HG03442 (cell line): ENCODE measurements around the gene APRT.
"Not testable (repeated sequence)": the region's sequence is repeated elsewhere in the genome, so short reads cannot be mapped to it uniquely, and the experiment has no call there.

ENCODE experiments used
- ATAC-seq: cut with Tn5 transposase; IDR thresholded peaks from one replicate; pipeline ENCODE4 v1.9.1; 2021; ENCODE audit warnings: mild to moderate bottlenecking, moderate library complexity; ENCODE audit not compliant: unreplicated experiment

Gene APRT

DNA sequence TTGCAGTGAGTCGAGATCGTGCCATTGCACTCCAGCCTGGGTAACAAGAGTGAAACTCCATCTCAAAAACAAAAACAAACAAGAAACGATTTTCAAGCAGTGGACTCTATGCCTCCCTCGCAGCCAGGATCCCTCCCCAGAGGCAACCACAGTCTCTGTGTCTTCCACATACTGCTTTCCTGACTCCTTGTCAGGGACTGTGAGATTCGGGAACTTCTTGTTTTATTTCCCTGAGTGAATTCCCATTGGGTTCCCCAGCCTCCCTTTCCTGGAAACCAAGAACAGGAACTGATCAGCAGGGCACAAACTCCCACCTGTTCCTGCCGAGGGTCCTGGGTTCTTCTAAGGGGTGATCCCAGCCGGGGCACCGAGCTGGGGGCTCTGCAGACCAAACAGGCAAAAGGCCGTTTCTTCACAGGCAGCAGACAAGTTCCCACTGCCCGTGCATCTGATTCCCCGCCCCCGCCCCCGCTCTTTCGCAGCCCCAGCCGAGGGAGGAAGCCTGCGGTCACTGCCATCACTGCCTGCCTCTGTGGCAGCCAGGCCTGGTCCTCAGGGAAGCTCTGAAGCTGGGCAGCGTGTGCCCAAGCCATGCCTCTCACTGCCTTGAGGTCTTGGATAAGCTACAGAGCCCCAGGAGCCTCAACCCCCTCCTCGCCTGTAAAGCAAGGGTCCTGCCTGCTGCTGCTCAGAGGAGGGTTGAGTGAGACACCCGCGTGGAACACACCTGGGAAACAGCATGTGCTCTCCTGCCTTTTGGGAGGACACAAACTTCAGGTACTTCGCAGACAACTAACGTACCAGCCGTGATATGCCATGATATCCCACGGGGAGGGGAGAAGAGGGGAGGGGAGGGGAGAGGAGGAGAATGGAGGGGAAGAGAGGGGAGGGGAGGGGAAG is 21.2 kb downstream of the APRT start:
- no peak for ATAC-seq

DNA sequence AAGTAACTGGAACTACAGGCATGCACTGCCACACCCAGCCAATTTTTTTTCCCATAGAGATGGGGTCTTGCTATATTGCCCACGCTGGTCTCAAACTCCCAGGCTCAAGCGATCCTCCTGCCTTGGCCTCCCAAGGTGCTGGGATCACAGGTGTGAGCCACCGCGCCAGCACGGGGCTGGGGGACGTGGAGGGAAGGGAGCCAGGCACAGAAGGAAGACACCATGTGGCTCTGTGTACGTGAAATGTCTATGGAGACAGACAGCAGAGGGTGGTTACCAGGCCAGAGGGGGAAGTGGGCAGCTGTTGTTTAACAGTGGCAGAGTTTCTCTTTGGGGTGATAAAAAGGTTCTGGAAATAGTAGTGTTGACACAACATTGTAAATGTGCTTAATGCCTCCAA is 22.1 kb downstream of the APRT start:
- no peak for ATAC-seq

DNA sequence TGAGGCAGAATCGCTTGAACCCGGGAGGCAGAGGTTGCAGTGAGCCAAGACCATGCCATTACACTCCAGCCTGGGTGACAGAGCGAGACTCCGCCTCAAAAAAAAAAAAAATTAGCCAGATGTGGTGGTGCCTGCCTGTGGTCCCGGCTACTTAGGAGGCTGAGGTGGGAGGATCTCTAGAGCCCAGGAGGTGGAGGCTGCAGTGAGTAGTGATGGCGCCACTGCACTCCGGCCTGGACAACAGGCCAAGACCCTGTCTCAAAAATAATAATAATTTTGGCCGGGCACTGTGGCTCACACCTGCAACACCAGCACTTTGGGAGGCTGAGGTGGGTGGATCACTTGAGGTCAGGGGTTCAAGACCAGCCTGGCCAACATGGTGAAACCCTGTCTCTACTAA is 23.0 kb downstream of the APRT start:
- not testable (repeated sequence) for ATAC-seq

DNA sequence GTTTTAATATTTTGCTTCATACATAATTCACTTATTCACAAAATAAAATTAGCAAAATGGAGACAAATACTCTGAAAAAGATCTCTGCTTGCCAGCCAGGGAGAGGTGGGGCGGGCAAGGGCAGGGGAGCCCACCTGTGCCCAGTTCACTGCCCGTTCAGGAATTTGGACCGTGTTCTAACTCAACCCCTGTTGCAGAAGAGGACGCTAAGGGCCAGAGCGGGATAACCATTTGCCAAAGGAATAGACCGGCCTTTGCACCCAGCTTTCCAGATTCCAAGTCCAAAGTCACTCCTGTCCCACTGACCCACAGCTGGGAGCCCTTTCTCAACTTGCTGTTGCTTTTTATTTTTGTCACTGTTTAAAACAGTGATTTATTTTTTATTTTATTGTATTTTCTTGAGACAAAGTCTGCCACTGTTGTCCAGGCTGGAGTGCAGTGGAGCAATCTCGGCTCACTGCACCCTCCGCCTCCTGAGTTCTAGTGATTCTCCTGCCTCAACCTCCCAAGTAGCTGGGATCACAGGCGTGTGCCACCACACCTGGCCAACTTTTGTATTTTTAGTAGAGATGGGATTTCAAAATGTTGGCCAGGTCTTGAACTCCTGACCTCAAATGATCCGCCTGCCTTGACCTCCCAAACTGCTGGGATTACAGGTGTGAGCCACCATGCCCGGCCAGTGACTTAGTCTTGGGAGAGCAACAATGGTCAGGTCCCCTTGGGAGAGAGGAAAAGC is 24.0 kb downstream of the APRT start:
- ATAC-seq: no peak

DNA sequence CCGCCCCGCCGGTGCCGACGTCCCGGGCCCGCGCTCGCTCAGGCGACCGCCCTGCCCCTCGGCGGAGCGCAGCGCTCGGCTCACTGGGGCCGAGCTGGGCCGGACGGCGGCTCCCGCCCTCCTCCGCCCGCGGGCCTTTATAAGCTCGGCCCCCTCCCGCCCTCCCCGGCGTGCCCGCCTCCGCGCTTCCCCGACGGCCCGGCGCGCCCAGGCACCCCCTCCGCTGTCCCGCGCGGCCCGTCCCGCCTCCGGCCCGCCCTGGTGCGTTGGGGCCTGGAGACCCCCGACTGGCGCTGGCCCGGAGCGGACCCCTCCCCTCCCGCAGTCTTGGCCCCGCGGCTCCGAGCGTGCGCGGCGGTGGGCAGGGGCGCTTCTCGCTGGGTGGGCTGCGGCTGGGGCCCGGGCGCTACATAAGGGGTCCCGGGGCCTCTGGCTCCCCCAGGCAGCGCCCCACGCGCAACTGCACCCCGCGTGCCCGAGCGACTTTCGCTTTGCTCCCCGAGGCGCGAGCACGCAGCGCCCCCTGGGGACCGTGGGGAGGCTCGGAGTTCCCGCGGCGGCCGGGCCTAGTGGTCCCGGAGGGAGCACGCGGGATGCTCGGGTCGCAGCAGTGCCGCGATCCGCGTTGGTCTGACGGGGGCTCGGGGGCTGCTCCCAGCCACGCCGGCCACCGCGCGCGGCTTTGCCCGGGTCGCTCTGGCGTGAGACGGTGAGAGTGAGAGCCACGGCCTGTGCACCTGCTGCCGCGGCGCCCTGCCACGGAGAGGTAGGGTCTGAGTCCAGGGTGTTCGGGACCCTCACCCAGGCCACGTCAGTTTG is 26.4 kb downstream of the APRT start, which contains the start of gene PIEZO1:
Gene PIEZO1 (minus strand): TSS at position 115 of the 819 bp plus-strand sequence. CDS start 256 bp downstream, outside the sequence.
- no peak for ATAC-seq

DNA sequence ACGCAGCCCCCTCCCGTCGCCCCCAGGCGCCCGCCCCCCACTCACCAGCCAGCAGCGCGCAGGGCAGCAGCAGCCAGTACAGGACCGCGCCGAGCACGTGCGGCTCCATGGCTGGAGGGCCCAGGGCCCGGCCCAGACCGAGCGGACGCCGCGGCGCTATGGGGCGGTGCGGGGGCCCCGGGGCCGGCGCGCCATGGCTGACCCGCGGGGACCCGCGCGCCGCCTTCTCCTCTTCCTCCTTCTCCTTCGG is 26.9 kb downstream of the APRT start:
- no peak for ATAC-seq

DNA sequence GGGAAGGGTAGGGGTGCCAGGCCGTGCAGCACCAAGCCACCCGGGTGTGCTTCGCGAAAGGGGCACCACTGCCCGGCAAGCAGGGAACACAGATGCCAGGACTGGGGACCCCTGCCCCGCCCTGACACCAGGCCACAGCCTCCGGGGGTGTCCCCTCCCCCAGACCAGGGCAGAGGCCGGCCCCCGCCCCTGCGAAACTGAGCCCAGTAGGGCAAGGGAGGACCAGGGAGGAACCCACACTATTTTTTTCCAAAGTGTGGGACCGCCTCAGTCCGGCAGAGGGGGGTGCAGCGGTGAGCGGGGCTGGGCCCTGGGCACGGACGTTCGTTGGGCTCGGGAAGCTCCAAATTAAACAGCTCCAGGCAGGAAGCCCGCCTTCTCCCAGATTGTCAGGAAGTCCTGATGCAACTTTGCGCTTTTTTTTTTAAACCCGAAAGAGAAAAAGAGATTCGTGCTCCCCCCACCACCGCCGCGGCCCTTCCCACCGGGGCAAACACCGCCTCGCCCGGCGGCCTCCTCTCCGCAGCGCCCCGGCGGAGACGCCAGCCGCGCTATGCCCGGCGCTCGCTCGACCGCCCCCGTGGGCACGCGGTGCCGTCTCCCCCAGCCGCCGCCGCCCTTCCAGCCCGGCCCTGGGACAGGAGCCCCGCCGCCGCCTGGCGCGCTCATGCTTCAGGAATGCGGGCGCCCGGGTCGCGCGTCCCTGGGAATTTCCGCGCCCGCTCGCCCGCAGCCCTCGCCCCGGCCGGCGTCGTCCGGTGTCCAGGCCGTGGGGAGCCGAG is 27.5 kb downstream of the APRT start:
- ATAC-seq: no peak

DNA sequence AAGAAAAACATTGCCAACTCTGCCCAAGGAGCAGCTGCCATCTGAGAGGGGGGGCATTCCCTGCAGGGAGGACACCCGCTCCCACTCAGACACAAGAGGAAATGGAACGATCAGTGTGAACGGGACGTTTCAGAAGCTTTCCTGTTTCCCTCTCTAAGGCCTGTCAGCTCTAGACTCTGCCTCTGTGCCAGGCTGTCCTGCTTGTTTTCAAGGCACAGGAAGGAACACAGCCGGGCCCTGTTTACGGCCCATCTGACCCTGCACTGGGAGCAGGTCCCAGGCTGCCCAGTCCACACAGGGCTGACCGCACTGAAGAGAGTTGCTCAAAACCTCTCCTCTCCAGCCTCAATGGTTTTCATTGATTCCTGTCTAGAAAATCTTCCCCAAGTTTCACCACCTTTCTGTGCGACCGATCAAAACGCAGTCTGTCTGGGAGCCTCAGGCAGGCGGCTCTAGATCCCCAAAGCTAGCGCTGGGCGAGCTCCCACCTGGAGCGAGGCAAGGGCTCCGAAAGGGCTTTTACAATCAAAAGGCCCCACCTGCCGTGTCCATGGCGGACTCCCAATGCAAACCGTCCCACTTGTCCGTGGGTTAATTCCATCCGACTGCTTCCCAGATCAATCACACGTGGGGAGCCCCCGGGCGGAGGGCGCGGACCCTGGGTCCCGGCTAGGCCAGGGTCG is 28.2 kb downstream of the APRT start:
- ATAC-seq: no peak

DNA sequence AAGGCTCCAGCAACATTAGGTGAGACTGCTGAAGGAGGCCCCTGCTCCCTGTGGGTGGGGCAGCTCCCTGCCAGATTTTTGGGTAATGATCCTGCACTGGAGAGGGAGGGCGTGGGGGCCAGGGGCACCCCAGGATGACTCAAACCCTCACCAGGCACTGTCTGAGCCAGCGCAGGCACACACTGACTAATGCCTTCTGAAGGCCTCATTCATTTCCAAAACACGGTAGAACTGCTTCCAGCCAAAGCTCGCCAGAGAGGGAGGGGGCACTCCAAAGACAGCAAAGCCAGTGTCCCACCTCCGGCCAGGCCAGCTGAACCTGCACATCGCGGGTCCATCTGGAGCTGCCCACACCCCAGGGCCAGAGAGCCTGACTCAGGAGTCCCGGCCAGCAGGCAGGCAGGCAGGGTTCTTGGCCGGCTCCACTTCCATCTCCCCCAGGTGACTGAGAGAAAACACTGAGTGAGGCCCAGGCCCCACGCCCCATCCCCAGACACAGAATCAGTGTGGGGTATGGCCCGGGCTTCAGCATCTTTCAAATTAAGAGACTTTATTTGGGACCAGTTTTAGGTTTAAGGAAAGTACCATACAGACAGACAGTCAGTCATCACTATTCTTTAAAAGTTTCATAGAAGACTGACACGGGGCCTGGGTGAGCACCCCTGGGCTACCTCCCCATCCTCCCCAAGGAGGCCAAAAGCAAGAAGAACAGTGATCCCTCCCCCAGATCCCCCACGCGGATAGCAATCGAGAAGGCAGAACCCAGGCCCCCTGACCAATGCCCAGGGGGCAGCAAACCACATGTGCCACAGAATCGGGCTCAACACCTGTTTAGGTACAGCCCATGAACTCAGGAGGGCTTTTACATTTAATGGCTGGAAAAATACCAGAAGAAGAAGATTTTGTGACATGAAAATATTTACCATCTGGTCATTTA is 29.0 kb downstream of the APRT start:
- ATAC-seq: no peak

DNA sequence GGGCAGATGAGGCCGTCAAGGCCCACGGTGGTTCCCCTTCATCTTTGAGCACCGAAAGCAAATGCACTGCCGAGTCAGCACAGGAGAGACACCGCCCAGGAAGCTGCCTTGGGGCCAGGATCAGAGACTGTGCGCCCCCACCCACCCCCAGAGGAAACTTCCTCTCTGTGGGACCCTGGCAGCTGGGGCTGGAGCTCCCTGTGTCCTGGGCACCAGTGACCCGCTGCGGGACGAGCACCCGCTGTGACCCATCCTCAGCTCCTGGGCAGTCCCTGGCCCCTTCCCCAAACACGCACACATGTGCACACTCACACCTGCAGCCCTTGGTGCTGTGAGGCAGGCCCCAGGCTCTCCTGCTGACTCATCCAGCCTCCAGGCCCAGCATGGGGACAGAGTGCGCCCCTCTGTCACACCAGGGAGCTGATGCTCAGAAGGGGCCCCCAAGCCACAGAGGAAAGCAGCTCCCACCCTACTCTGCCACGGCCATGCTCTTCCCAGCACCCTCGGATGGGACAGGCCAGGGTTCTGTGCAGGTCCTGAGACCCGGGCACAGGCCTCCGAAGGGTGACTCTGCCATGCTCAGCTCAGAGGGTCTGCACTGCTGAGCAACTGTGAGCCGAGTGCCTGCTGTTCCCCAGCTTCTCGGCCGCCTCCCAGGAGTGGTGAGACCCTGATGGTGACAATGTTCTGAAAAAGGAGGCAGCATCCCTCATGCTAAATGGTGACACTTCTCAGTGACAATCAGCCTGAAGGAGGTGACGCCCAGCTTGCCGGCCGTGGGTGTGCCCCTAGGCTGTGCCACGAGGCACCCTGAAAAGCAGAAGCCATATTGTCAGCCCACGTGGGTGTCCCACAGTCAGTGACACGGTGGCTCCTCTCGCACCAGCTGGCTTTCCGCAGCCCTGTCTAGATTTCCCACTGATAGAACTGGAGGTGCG is 30.3 kb downstream of the APRT start:
- no peak for ATAC-seq

DNA sequence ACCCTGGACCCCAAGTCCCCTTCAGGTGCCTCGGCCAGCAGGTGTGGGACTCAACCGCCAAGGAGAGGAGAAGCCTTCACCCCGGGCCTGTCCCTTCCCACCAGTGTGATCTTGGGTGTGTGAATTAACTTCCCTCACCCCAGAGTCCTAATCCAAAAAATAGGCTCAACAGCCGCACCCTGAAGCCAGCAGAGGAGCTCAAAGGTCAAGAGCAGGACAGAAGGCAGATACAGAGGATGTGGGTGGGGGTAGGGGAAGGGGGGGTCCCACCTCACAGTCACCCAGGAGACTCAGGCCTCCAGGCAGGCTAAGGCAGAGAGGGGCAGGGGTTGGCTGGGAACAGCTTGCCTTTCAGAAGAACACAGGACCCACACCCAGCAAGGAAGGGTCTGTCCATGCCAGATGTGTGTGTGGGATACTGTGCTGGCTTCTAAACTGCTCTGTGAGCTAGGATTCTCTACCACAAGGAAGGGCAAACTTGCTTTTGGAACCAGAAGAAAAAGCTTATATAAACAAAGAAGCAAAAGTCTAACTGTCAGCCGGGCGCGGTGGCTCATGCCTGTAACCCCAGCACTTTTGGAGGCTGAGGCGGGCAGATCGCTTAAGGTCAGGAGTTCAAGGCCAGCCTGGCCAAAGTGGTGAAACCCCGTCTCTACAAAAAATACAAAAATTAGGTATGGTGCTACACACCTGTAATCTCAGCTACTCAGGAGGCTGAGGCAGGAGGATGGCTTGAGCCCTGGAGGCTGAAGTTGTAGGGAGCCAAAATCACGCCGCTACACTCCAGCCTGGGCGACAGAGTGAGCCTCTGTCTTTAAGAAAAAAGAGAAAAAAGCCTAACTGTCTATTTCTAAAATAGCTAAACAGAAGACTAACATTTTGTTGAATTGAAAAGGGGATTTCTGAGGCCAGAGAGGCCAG is 31.3 kb downstream of the APRT start:
- ATAC-seq: no peak

DNA sequence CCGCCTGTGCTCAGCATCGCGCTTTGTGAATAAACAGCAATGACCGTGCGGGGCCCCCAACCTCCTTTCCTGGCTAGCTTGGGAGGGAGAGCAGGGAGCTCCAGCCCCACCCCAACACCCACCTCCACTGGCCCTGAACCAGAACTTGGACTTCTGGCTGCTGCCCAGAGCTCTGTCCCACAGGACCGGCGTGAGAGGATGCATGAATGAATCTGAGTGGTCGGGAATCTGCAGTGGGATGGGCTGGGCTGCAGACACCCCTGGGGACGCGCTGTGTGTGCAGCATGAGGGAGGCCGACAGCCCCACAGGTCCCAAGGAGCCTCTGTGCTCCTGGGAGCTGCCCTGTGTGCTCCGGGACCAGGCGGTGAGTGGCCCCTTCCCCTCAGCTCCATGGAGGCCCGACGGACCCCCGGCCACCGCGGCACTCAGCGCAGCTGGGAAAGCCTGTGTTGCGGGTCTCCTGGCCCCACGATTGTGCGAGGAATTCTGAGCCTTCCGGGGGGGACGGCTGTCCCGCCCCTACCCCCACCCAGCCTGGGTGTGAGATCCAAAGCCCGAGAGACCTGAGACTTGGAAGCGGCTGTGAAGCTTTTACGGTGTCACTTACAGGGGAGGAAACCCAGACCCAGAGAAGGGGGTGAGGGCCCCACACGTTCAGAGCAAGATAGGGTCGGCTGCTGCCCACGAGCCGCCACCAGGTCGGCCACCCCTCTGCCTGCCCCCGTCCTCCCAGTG is 32.2 kb downstream of the APRT start:
- ATAC-seq: no peak

DNA sequence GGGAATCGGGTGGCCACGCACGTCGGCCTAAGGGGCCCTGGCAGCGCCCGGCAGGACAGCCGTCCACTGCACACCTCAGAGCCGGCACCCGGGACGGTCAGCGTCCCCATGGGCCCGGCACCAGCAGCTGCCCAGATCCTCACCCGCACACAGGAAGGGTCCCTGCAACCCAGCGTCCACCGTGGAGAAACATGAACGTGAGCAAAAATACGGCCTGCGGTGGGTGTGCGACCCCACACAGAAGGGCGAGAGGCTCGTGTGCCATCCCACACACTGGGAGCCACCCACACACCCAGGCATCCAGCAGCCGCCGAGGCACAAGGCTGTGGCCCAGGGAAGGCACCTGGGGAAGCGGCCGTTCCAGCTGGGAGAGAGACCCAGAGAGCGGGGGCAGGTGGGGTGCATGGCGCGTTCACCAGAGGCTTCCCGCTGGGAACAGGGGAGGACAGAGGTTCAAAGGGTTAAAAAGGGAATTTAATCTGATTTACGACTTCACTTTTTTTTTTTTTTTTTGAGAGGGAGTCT is 33.1 kb downstream of the APRT start:
- ATAC-seq: no peak

DNA sequence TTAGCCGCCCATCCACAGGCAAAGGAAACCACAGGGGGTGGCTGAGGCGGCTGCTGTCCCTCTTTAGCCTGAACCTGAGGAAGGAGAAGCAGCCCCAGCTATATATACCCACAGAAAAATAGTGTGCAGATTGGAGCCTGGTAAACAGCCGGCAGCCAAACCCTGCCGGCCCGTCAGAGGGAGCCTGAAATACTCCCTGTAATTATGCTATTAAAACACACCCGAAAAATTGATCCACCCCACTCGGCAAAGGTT is 33.5 kb downstream of the APRT start:
- ATAC-seq: no peak

DNA sequence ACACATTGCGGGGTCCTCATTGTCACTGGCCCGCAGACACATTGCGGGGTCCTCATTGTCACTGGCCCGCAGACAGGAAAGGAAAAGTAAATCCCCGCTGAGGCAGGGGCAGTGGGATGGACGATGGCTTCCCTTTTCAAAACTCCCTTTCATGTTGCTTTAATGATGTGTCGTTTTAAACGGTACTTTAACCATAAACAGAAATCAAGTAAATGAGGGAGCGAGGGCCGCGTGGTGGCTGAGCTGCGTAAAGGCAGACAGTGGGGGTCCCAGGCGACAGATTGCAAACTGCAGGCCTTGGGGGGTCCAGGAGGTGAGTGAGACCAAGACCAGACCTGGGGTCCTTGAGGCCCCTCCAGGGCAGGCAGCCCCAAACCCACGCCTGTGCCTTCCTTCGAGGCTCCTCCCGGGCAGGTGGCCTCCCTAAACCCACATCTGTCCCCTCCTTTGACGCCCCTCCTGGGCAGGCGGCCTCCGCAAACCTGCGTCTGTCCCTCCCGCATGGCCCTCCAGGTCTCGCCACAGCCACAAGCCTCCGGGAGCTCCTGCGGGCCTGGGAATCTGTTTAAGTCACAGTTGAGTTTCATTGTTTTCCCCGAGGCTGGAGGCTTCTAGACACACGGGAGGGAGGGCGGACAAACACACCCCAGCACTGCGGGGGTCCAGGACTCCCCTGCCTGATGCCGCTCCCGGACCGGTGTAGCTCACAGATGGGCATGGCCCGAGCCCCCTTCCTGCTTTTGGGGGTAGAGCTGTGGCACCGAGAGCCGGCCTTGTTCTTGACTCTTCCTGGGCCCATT is 34.1 kb downstream of the APRT start:
- no peak for ATAC-seq

DNA sequence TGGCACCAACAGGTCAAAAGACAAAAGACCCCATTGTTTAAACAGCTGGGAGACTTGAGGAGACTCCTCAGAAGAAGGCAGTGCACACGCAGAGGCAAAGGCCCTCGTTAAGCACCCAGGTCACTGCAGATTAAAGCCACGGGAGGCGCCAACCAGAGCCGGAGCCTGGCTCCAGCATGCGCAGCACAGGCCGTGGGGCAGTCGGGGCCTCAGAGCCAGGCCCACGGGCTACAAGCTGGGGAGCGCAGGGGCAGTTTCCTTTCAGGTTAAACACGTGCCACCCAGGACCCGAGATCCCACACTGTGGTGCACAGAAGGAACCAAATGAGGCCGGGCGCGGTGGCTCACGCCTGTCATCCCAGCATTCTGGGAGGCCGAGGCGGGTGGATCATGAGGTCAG is 35.9 kb downstream of the APRT start:
- no peak for ATAC-seq
